Measurements from ENCODE around the gene RBM44.

The RBM44 gene

GRCh38 chr2:237889811-237890210, 91.2 kb downstream of the RBM44 start:
- no peak for DNase-seq

Measured in DMS79 treated with DMSO at 0.1 percent for 48 hours (cell line).